Measurements from ENCODE around the gene CMSS1.
"Not testable (repeated sequence)": the region's sequence is repeated elsewhere in the genome, so short reads cannot be mapped to it uniquely, and the experiment has no call there.

CMSS1 gene

DNA sequence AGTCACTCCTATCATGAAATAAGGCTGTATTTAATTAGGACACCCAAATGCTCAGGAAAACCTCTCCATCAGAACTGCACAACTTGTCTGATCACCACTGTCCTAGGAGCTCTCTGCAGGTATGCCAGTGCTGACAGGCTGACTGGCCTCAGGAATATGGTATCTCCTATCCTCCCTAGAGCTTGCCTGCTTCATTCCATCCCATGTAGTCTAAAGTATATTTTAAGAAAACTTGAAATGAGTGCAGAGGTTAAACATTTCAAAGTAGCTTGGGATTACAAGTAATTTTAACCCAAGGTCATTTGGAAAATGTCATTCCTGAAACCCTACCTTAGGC, 273.0 kb downstream of the CMSS1 start:
- Histone ChIP-seq H3K27me3 (ENCODE audit: insufficient read depth, low read length) (no peaks in the 10 kb centered on the region), H3K79me2 (ENCODE audit: insufficient read depth, low read length) (no peaks in the 10 kb centered on the region), H3K36me3 (ENCODE audit: insufficient read depth, low read length) (no peaks in the 10 kb centered on the region), H3K4me3 (ENCODE audit: low read depth, low read length, poor library complexity, severe bottlenecking) (no peak overlapping the region), H3K9me3 (ENCODE audit: low read length) (no peaks in the 10 kb centered on the region), H3K4me2 (ENCODE audit: low read length) (no peak overlapping the region), H2AFZ (ENCODE audit: low read length) (no peak overlapping the region), H4K20me1 (ENCODE audit: insufficient read depth, low read length) (no peaks in the 10 kb centered on the region), H3K9me2 (ENCODE audit: low read depth, low read length) (no peaks in the 10 kb centered on the region), H3K27ac (ENCODE audit: low read depth, low read length, poor library complexity, severe bottlenecking) (no peak overlapping the region), H3K4me1 (ENCODE audit: insufficient read depth, low read length, severe bottlenecking) (peaks cover 9% of the 10 kb centered on the region), H3K9ac (ENCODE audit: low read length) (no peak overlapping the region), H3F3A (ENCODE audit: insufficient read depth, low read length) (no peaks in the 10 kb centered on the region)
- TF ChIP-seq, protein P1, sequence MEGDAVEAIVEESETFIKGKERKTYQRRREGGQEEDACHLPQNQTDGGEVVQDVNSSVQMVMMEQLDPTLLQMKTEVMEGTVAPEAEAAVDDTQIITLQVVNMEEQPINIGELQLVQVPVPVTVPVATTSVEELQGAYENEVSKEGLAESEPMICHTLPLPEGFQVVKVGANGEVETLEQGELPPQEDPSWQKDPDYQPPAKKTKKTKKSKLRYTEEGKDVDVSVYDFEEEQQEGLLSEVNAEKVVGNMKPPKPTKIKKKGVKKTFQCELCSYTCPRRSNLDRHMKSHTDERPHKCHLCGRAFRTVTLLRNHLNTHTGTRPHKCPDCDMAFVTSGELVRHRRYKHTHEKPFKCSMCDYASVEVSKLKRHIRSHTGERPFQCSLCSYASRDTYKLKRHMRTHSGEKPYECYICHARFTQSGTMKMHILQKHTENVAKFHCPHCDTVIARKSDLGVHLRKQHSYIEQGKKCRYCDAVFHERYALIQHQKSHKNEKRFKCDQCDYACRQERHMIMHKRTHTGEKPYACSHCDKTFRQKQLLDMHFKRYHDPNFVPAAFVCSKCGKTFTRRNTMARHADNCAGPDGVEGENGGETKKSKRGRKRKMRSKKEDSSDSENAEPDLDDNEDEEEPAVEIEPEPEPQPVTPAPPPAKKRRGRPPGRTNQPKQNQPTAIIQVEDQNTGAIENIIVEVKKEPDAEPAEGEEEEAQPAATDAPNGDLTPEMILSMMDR (IDR thresholded peaks at IDR 0.05; ENCODE audit: low read length) = 0 out of 2 replicates have a peak, but pooled peaks have one; percentile 2
- no peak for TF ChIP-seq EZH2 (IDR thresholded peaks at IDR 0.05; ENCODE audit: borderline replicate concordance, low read length)

- Histone ChIP-seq H3K4me2 (ENCODE audit: low read length) (no peak overlapping the region), H3K9ac (ENCODE audit: low read length) (no peak overlapping the region), H3K4me3 (ENCODE audit: low read depth, low read length, poor library complexity, severe bottlenecking) (no peak overlapping the region), H3K9me3 (ENCODE audit: low read length) (no peaks in the 10 kb centered on the region), H3K4me1 (ENCODE audit: insufficient read depth, low read length, severe bottlenecking) (no peaks in the 10 kb centered on the region), H3K36me3 (ENCODE audit: insufficient read depth, low read length) (no peaks in the 10 kb centered on the region), H2AFZ (ENCODE audit: low read length) (no peak overlapping the region), H4K20me1 (ENCODE audit: insufficient read depth, low read length) (no peaks in the 10 kb centered on the region), H3F3A (ENCODE audit: insufficient read depth, low read length) (no peaks in the 10 kb centered on the region), H3K27me3 (ENCODE audit: insufficient read depth, low read length) (no peaks in the 10 kb centered on the region), H3K9me2 (ENCODE audit: low read depth, low read length) (no peaks in the 10 kb centered on the region), H3K79me2 (ENCODE audit: insufficient read depth, low read length) (no peaks in the 10 kb centered on the region), H3K27ac (ENCODE audit: low read depth, low read length, poor library complexity, severe bottlenecking) (no peak overlapping the region)
- TF ChIP-seq, protein P1 (IDR thresholded peaks at IDR 0.05; ENCODE audit: low read length) = no peak
- no peak for TF ChIP-seq EZH2 (IDR thresholded peaks at IDR 0.05; ENCODE audit: borderline replicate concordance, low read length)
These were observed 276.2 kb downstream of the CMSS1 start for GRCh38 chr3:100093831-100094230.

GRCh38 chr3:100096286-100096685, 278.6 kb downstream of the CMSS1 start:
- H4K20me1 ChIP-seq (ENCODE audit: insufficient read depth, low read length); H3F3A ChIP-seq (ENCODE audit: insufficient read depth, low read length); H3K36me3 ChIP-seq (ENCODE audit: insufficient read depth, low read length); H3K79me2 ChIP-seq (ENCODE audit: insufficient read depth, low read length); H3K9me3 ChIP-seq (ENCODE audit: low read length); H3K27ac ChIP-seq (ENCODE audit: low read depth, low read length, poor library complexity, severe bottlenecking); H3K9ac ChIP-seq (ENCODE audit: low read length); H3K4me3 ChIP-seq (ENCODE audit: low read depth, low read length, poor library complexity, severe bottlenecking); H3K9me2 ChIP-seq (ENCODE audit: low read depth, low read length); H3K4me2 ChIP-seq (ENCODE audit: low read length); H3K27me3 ChIP-seq (ENCODE audit: insufficient read depth, low read length); H3K4me1 ChIP-seq (ENCODE audit: insufficient read depth, low read length, severe bottlenecking); H2AFZ ChIP-seq (ENCODE audit: low read length): not testable (repeated sequence)

DNA sequence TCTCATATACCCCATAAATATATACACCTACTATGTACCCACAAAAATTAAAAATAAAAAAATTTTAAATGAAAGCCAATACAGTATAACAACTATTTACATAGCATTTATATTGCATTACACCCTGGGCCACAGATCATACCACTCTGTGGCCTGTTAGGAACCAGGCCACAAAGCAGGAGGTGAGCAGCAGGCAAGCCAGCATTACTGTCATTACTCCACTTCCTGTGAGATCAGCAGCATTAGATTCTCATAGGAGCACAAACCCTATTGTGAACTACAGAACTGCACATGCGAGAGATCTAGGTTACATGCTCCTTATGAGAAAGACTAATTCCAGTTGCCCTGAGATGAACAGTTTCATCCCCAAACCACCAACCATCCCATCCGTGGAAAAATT, 279.2 kb downstream of the CMSS1 start:
- H3K4me1 ChIP-seq (ENCODE audit: insufficient read depth, low read length, severe bottlenecking) = no peaks in the 10 kb centered on the region

More for the DNA sequence above, 279.2 kb downstream of the CMSS1 start:
- H4K20me1 ChIP-seq (ENCODE audit: insufficient read depth, low read length) = no peaks in the 10 kb centered on the region
- no peak overlapping the region for H3K9ac ChIP-seq (ENCODE audit: low read length)
- no peaks in the 10 kb centered on the region for H3K9me2 ChIP-seq (ENCODE audit: low read depth, low read length)
- no peak overlapping the region for H3K27ac ChIP-seq (ENCODE audit: low read depth, low read length, poor library complexity, severe bottlenecking)
- no peak overlapping the region for H2AFZ ChIP-seq (ENCODE audit: low read length)
- no peak overlapping the region for H3K4me3 ChIP-seq (ENCODE audit: low read depth, low read length, poor library complexity, severe bottlenecking)
- TF ChIP-seq, protein P1 (IDR thresholded peaks at IDR 0.05; ENCODE audit: low read length) = no peak
- no peak for TF ChIP-seq EZH2 (IDR thresholded peaks at IDR 0.05; ENCODE audit: borderline replicate concordance, low read length)
- no peaks in the 10 kb centered on the region for H3K79me2 ChIP-seq (ENCODE audit: insufficient read depth, low read length)
- H3K36me3 ChIP-seq (ENCODE audit: insufficient read depth, low read length) = no peaks in the 10 kb centered on the region
- no peak overlapping the region for H3K4me2 ChIP-seq (ENCODE audit: low read length)
- H3K9me3 ChIP-seq (ENCODE audit: low read length) = no peaks in the 10 kb centered on the region
- H3F3A ChIP-seq (ENCODE audit: insufficient read depth, low read length) = no peaks in the 10 kb centered on the region
- H3K27me3 ChIP-seq (ENCODE audit: insufficient read depth, low read length) = no peaks in the 10 kb centered on the region

Data from OCI-LY1 (cell line).